HepG2 (cell line): ENCODE data around the gene LMF2. TPM values are rescaled to one million over a fixed set of nuclear protein-coding genes. Genes with fewer than 3 reads are reported as not detected.

Experiments
- ATF7-NPFF ChIP-seq: sonication (generic); formaldehyde crosslinking; IDR thresholded peaks from 2 replicates; pipeline ENCODE4 v1.8.1; 2023; ENCODE audit warnings: mild to moderate bottlenecking, low read depth, missing genetic modification reagents, moderate library complexity
- HOXA7 ChIP-seq: sonication (generic); formaldehyde crosslinking; IDR thresholded peaks from 2 replicates; pipeline ENCODE4 v1.8.1; 2022; ENCODE audit warnings: mild to moderate bottlenecking, missing genetic modification reagents, moderate library complexity
- IRF2 ChIP-seq: IDR thresholded peaks from 2 replicates; pipeline ENCODE4 v1.6.1; 2018; ENCODE audit warnings: missing genetic modification reagents, missing compliant biosample characterization
- JUND ChIP-seq: sonication (generic); formaldehyde crosslinking; IDR thresholded peaks from 2 replicates; pipeline ENCODE4 v1.8.0; 2022; ENCODE audit warnings: mild to moderate bottlenecking, missing genetic modification reagents
- PITX1 ChIP-seq: sonication (generic); formaldehyde crosslinking; IDR thresholded peaks from 2 replicates; pipeline ENCODE4 v1.5.1; 2020; ENCODE audit warnings: mild to moderate bottlenecking, missing genetic modification reagents
- RBM39 ChIP-seq: fragments of 200-400 bp; formaldehyde crosslinking; IDR thresholded peaks from one replicate; pipeline ENCODE4 v1.6.1; 2018; ENCODE audit warnings: antibody characterized with exemption, mild to moderate bottlenecking, low read depth, low read length; ENCODE audit not compliant: poor library complexity, severe bottlenecking
- SIN3A ChIP-seq: IDR thresholded peaks from 2 replicates; pipeline ENCODE4 v1.6.1; 2011; ENCODE audit warnings: low read depth, mild to moderate bottlenecking, control low read depth, low read length, borderline replicate concordance
- SP5 ChIP-seq: IDR thresholded peaks from 2 replicates; pipeline ENCODE4 v1.6.1; 2016; ENCODE audit warnings: low read depth, borderline replicate concordance
- TOPORS ChIP-seq: sonication (generic); formaldehyde crosslinking; IDR thresholded peaks from 2 replicates; pipeline ENCODE4 v1.8.0; 2023; ENCODE audit warnings: mild to moderate bottlenecking, missing genetic modification reagents
- XBP1 ChIP-seq: sonication (generic); formaldehyde crosslinking; IDR thresholded peaks from 2 replicates; pipeline ENCODE4 v1.5.0; 2020; ENCODE audit warnings: missing genetic modification reagents
- ZBTB38 ChIP-seq: sonication (generic); formaldehyde crosslinking; IDR thresholded peaks from 2 replicates; pipeline ENCODE4 v1.5.1; 2020; ENCODE audit warnings: mild to moderate bottlenecking, missing genetic modification reagents
- ZNF136 ChIP-seq: sonication (generic); formaldehyde crosslinking; IDR thresholded peaks from 2 replicates; pipeline ENCODE4 v1.8.1; 2022; ENCODE audit warnings: low read depth, mild to moderate bottlenecking, moderate library complexity, missing genetic modification reagents
- ZNF446 ChIP-seq: sonication (generic); formaldehyde crosslinking; IDR thresholded peaks from 2 replicates; pipeline ENCODE4 v1.5.0; 2020; ENCODE audit warnings: mild to moderate bottlenecking, missing genetic modification reagents
- ZNF549 ChIP-seq: sonication (generic); formaldehyde crosslinking; IDR thresholded peaks from 2 replicates; pipeline ENCODE4 v1.5.0; 2020; ENCODE audit warnings: missing genetic modification reagents
- polyA plus RNA-seq, 8 experiments: library from polyadenylated mRNA; depleted of rRNA in 3 of 8; stranded (reverse) in 7 of 8; unstranded in 1 of 8; fragments of >200 nt; fragmentation: Illumina TruSeq in 4 of 8; extraction: Trizol in 4 of 8; gene quantifications; 2 replicates each; pipeline versions ENCODE4 v1.2.1 to v1.2.3, GENCODE V29; 2011 to 2016; ENCODE audit warnings: low read depth in 4 of 8, missing spikeins in 1 of 8, mixed read lengths in 1 of 8; ENCODE audit not compliant: insufficient read depth in 1 of 8
- total RNA-seq, 5 experiments: library from RNA; depleted of rRNA; stranded (reverse); fragments of >200 nt; fragmentation: Illumina TruSeq; extraction: Trizol; gene quantifications; 2 replicates each; pipeline ENCODE4 v1.2.3, GENCODE V29; 2016; ENCODE audit warnings: low read depth in 1 of 5
- TF ChIP-seq, protein P1 (sequence below): sonication (generic); formaldehyde crosslinking; IDR thresholded peaks from 2 replicates; pipeline ENCODE4 v1.4.0; 2020; ENCODE audit warnings: missing genetic modification reagents, borderline replicate concordance
- TF ChIP-seq, protein P2 (sequence below): sonication (generic); formaldehyde crosslinking; IDR thresholded peaks from 2 replicates; pipeline ENCODE4 v1.5.0; 2020; ENCODE audit warnings: missing genetic modification reagents
- TF ChIP-seq, protein P3 (sequence below): IDR thresholded peaks from 2 replicates; pipeline ENCODE4 v1.6.1; 2016; ENCODE audit warnings: missing genetic modification reagents, missing compliant biosample characterization
- TF ChIP-seq, protein P4 (sequence below): sonication (generic); formaldehyde crosslinking; IDR thresholded peaks from 2 replicates; pipeline ENCODE4 v1.4.0; 2020; ENCODE audit warnings: mild to moderate bottlenecking, missing genetic modification reagents
- TF ChIP-seq, protein P5 (sequence below), 2 experiments: sonication (generic) in 1 of 2; formaldehyde crosslinking in 1 of 2; IDR thresholded peaks; 2 replicates each; pipeline versions ENCODE4 v1.4.0 to v1.6.1; 2018 to 2020; ENCODE audit warnings: missing genetic modification reagents in 2 of 2, borderline replicate concordance in 1 of 2, low read depth in 1 of 2, mild to moderate bottlenecking in 1 of 2, missing biosample characterization in 1 of 2

The LMF2 gene
- total and polyA plus RNA-seq, 2 of the 13 experiments (the other 11 are each of a cell fraction or from before 2014, with no cell fraction given), result 23.3 to 30.6 TPM

DNA sequence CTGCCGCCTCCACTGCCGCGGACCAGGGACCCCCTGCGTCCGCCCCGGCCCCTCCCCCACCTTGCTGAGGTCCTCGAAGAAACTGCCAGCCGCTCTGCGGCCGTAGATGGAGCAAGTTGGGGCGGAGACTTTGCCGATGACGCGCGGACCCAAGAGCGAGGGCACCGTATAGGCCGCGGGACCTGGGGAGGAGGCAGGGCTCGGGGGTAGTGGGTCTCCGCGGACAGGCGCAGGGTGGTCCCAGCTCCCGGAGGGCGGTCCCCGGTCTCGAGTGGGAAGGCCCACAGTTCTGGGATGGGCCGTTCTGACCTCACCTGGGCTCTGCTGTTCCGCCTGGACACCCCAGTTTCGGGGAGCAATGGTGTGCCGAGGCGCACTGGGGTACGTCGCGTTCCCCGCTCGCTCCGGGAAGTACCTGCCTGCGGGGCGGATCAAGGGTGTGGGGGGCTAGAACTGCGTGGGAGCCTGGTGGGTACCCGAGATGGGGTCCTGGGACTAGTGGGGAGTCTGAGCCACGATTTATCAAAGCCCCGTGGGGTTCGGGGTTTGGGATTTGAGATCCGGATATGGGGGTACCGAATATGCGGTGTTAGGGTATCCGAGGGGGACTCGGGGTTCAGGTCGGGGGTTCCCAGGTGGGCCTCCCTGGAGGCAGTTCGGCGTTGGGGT is 23.5 kb upstream of the LMF2 start (continued):
- TF ChIP-seq, protein P1, sequence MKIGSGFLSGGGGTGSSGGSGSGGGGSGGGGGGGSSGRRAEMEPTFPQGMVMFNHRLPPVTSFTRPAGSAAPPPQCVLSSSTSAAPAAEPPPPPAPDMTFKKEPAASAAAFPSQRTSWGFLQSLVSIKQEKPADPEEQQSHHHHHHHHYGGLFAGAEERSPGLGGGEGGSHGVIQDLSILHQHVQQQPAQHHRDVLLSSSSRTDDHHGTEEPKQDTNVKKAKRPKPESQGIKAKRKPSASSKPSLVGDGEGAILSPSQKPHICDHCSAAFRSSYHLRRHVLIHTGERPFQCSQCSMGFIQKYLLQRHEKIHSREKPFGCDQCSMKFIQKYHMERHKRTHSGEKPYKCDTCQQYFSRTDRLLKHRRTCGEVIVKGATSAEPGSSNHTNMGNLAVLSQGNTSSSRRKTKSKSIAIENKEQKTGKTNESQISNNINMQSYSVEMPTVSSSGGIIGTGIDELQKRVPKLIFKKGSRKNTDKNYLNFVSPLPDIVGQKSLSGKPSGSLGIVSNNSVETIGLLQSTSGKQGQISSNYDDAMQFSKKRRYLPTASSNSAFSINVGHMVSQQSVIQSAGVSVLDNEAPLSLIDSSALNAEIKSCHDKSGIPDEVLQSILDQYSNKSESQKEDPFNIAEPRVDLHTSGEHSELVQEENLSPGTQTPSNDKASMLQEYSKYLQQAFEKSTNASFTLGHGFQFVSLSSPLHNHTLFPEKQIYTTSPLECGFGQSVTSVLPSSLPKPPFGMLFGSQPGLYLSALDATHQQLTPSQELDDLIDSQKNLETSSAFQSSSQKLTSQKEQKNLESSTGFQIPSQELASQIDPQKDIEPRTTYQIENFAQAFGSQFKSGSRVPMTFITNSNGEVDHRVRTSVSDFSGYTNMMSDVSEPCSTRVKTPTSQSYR, result peak; percentile 91
- TF ChIP-seq HOXA7, result 0 out of 2 replicates have a peak, but pooled peaks have one; percentile 1
- 0 out of 2 replicates have a peak, but pooled peaks have one; percentile 12 for TF ChIP-seq SIN3A
- TF ChIP-seq, protein P2, sequence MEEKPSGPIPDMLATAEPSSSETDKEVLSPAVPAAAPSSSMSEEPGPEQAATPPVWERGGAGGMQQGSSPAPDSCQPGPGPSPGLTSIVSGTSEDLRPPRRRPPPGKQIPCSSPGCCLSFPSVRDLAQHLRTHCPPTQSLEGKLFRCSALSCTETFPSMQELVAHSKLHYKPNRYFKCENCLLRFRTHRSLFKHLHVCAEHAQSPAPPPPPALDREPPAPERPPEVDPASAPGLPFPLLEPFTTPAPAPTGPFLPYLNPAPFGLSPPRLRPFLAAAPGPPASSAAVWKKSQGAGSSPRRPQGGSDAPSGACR, result peak; percentile 14; the same call in 1 of the 2 replicates
- TF ChIP-seq SP5 (CRISPR knock-in tag), result peak; percentile 54; the same call in 1 of the 2 replicates
- peak; percentile 65; the same call in 1 of the 2 replicates for TF ChIP-seq ATF7-NPFF (CRISPR knock-in tag)
- TF ChIP-seq IRF2 (CRISPR knock-in tag), result 0 out of 2 replicates have a peak, but pooled peaks have one; percentile 10
- no peak for TF ChIP-seq ZNF549 (CRISPR knock-in tag)
- TF ChIP-seq PITX1 (CRISPR knock-in tag), result 0 out of 2 replicates have a peak, but pooled peaks have one; percentile 12
- TF ChIP-seq TOPORS (CRISPR knock-in tag), result peak; percentile 84; the same call in 1 of the 2 replicates
- TF ChIP-seq, protein P3, sequence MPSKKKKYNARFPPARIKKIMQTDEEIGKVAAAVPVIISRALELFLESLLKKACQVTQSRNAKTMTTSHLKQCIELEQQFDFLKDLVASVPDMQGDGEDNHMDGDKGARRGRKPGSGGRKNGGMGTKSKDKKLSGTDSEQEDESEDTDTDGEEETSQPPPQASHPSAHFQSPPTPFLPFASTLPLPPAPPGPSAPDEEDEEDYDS (CRISPR knock-in tag), result 0 out of 2 replicates have a peak, but pooled peaks have one; percentile 49
- TF ChIP-seq XBP1 (CRISPR knock-in tag), result no peak
- peak; percentile 34; the same call in 1 of the 2 replicates for TF ChIP-seq ZNF446
- no peak; the same call in 1 of the 2 replicates for TF ChIP-seq ZBTB38 (CRISPR knock-in tag)
- TF ChIP-seq RBM39, result no peak
- TF ChIP-seq JUND, result 0 out of 2 replicates have a peak, but pooled peaks have one; percentile 39
- TF ChIP-seq, protein P4, sequence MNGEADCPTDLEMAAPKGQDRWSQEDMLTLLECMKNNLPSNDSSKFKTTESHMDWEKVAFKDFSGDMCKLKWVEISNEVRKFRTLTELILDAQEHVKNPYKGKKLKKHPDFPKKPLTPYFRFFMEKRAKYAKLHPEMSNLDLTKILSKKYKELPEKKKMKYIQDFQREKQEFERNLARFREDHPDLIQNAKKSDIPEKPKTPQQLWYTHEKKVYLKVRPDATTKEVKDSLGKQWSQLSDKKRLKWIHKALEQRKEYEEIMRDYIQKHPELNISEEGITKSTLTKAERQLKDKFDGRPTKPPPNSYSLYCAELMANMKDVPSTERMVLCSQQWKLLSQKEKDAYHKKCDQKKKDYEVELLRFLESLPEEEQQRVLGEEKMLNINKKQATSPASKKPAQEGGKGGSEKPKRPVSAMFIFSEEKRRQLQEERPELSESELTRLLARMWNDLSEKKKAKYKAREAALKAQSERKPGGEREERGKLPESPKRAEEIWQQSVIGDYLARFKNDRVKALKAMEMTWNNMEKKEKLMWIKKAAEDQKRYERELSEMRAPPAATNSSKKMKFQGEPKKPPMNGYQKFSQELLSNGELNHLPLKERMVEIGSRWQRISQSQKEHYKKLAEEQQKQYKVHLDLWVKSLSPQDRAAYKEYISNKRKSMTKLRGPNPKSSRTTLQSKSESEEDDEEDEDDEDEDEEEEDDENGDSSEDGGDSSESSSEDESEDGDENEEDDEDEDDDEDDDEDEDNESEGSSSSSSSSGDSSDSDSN, result peak; percentile 24; the same call in 1 of the 2 replicates
- TF ChIP-seq, protein P5, sequence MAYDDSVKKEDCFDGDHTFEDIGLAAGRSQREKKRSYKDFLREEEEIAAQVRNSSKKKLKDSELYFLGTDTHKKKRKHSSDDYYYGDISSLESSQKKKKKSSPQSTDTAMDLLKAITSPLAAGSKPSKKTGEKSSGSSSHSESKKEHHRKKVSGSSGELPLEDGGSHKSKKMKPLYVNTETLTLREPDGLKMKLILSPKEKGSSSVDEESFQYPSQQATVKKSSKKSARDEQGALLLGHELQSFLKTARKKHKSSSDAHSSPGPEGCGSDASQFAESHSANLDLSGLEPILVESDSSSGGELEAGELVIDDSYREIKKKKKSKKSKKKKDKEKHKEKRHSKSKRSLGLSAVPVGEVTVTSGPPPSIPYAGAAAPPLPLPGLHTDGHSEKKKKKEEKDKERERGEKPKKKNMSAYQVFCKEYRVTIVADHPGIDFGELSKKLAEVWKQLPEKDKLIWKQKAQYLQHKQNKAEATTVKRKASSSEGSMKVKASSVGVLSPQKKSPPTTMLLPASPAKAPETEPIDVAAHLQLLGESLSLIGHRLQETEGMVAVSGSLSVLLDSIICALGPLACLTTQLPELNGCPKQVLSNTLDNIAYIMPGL (CRISPR knock-in tag; IDR thresholded peaks at IDR 0.05; ENCODE audit: borderline replicate concordance in 1 of 2, low read depth in 1 of 2), result peak in 1 of 2 experiments; percentile 5; a peak in 2 of 4 replicates
- no peak for TF ChIP-seq ZNF136 (CRISPR knock-in tag)
